AG09309 (cell line): Measurements from ENCODE around the gene DENND5A.
"Not testable (repeated sequence)": the region's sequence is repeated elsewhere in the genome, so short reads cannot be mapped to it uniquely, and the experiment has no call there.

Experiments used
- DNase-seq: peaks from one replicate; pipeline ENCODE4 v3.0.0-alpha.2; 2010; ENCODE audit warnings: low read depth
- H3K4me3 ChIP-seq: 2 replicates; pipeline ENCODE4 v1.5.1; 2011; ENCODE audit warnings: mild to moderate bottlenecking, low read depth, low read length, moderate library complexity; ENCODE audit not compliant: control insufficient read depth
- CTCF ChIP-seq: IDR thresholded peaks from 2 replicates; pipeline ENCODE4 v1.5.1; 2011; ENCODE audit warnings: mild to moderate bottlenecking, low read depth, low read length, inconsistent platforms; ENCODE audit not compliant: insufficient read depth, control insufficient read depth; ENCODE audit errors: missing control alignments

The DENND5A gene

GRCh38 chr11:9177438-9178091 lies 87.6 kb downstream of the DENND5A start:
- H3K4me3 ChIP-seq, result no peak overlapping the region
- DNase-seq, result no peak
- no peak for TF ChIP-seq CTCF

GRCh38 chr11:9176550-9176949 lies 88.6 kb downstream of the DENND5A start:
- no peak for DNase-seq
- no peak overlapping the region for H3K4me3 ChIP-seq
- TF ChIP-seq CTCF, result no peak

- no peak for TF ChIP-seq CTCF
- no peak for DNase-seq
- no peak overlapping the region for H3K4me3 ChIP-seq
These were observed 89.0 kb downstream of the DENND5A start for GRCh38 chr11:9176136-9176535.

- no peak overlapping the region for H3K4me3 ChIP-seq
- TF ChIP-seq CTCF, result no peak
- DNase-seq, result no peak
These were observed 92.8 kb downstream of the DENND5A start for GRCh38 chr11:9172389-9172788.

- no peak for DNase-seq
- no peak for TF ChIP-seq CTCF
- H3K4me3 ChIP-seq, result no peak overlapping the region
These were observed 94.7 kb downstream of the DENND5A start for GRCh38 chr11:9170450-9170849.

- DNase-seq, result no peak
- no peak for TF ChIP-seq CTCF
- H3K4me3 ChIP-seq, result no peak overlapping the region
These were observed 95.4 kb downstream of the DENND5A start for GRCh38 chr11:9169595-9170295.

GRCh38 chr11:9161991-9162390 lies 103.2 kb downstream of the DENND5A start:
- DNase-seq, H3K4me3 ChIP-seq: not testable (repeated sequence)
